OCI-LY1 (cell line): ENCODE data around the gene PPIL4.
"Not testable (repeated sequence)": the region's sequence is repeated elsewhere in the genome, so short reads cannot be mapped to it uniquely, and the experiment has no call there.

ENCODE experiments used
- CTCF ChIP-seq: fragments of 200-600 bp; sonication (generic), shearing (Covaris generic); IDR thresholded peaks from 2 replicates; pipeline ENCODE4 v1.5.1; 2017; ENCODE audit warnings: mild to moderate bottlenecking, antibody characterized with exemption, low read length, moderate library complexity, mixed read lengths
- EZH2 ChIP-seq: fragments of 200-600 bp; sonication (generic), shearing (Covaris generic); IDR thresholded peaks from 2 replicates; pipeline ENCODE4 v1.8.0; 2017; ENCODE audit warnings: borderline replicate concordance, mixed run types, mild to moderate bottlenecking, antibody characterized with exemption, low read length, moderate library complexity, mixed read lengths

DNA sequence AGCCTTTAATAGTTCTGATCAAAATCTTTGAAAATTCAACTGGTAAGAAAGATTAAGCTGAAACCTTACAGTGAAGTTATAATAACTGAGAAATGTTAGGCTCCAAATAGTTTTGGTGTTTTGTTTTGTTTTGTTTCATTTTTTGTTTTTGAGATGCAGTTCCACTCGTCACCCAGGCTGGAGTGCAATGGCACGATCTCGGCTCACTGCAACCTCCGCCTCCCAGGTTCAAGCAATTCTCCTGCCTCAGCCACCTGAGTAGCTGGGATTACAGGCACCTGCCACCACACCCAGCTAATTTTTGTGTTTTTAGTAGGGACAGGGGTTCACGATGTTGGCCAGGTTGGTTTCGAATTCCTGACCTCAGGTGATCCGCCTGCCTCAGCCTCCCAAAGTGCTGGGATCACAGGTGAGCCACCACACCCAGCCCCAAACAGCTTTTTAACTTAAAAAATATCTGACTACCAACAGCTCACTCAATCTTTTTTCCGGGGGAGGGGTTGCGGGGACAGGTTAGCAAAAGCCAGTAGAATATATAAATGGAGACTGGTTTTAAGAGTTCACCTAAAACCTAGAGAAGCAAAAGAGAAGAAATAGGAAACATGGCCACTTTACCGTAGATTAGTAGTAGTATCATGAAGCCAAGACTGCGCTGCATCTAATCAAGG is 50.4 kb downstream of the PPIL4 start:
- TF ChIP-seq CTCF, EZH2: not testable (repeated sequence)
